Activated CD4-positive, alpha-beta T cell treated with anti-CD3 and anti-CD28 coated beads for 48 hours (primary cell): Measurements from ENCODE around the gene PSMB8.
A peak's percentile ranks its signal among the peaks of the same experiment; 100 is the strongest.
"Not testable (repeated sequence)": the region's sequence is repeated elsewhere in the genome, so short reads cannot be mapped to it uniquely, and the experiment has no call there.

ENCODE experiments used
- DNase-seq: peaks from one replicate; pipeline ENCODE4 v3.0.0-alpha.2; 2020

The PSMB8 gene

DNA sequence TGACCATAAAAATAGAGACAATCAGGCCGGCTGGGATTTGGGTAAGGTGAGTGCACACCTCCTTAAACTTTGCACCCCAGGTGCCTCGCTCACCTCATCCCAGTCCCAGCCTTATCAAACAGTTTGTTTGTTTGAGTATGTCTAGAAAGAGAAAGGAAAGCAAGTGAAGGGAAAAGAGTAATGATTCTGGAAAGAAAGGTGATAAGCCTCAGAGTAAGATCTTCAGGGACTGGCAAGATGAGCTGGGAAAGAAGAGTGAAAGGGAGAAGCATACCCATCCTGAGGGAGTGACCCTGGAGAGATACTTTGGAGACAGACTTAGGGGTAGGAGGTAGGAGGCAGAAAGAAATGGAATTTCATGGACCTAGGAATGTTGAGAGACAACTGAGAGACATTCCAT lies 7.0 kb downstream of the PSMB8 start:
- no peak for DNase-seq

DNA sequence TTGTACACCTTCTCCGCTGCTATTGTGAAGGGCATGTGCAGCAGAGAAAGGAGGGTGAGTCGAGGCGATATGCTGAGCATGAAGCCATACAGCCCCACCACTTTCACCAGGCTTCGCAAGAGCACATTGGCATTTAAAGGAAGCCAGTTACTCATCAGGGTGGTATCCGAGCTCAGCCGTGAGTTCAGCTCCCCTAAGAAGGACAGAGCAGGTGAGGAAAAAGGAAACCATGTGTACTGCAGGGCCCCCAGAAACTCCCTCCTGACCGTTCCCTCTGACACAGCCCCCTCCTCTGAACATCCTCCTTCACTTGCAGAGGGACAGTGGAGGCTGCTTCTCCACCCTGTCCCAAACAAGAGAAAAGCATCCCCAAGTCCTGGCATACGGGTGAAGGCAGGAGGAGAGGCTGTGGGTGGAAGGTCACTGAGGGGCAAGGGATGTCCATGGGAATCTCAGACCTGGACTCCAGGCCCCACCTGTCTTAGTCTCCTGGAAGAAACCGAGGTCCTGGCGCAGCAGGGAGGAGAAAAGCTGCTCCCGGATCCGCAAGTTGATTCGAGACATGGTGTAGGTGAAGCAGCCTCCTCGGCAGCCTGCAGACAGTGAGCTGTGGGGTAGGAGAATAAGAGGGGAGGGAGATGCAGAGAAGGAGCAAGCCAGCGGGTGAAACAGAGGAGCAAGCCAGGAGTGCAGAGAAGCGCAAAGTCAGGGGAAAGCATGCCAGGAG lies 8.5 kb downstream of the PSMB8 start:
- no peak for DNase-seq

DNA sequence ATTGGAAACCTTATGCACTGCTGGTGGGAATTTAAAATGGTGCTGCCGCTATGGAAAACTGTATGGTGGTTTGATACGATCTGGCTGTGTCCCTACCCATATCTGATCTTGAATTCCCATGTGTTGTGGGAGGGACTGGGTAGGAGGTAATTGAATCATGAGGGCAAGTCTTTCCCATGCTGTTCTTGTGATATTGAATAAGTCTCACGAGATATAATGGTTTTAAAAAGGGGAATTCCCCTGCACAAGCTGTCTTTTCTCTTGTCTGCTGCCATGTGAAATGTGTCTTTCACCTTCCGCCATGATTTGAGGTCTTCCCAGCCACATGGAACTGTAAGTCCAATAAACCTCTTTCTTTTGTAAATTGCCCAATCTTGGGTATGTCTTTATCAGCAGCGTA lies 10.2 kb downstream of the PSMB8 start:
- no peak for DNase-seq

DNA sequence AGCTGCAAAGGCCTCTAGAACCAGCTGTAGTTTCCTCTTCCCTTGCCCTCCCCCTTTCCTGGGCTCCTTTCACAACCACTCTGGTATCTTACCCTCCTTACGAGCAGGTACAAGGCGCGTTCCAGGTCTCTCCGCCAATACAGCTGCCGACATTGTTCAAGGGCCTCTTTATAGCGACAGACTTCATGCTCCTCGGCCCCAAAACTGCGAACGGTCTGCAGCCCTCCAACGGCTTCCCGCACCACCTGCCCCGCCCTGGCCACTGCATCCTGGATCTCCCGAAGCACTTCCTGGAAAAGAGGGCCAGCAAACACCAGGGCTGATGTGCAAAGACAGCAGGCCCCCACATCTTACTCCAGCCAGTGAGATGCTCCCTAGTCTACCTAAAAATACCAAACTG lies 11.3 kb downstream of the PSMB8 start:
- DNase-seq = no peak

DNA sequence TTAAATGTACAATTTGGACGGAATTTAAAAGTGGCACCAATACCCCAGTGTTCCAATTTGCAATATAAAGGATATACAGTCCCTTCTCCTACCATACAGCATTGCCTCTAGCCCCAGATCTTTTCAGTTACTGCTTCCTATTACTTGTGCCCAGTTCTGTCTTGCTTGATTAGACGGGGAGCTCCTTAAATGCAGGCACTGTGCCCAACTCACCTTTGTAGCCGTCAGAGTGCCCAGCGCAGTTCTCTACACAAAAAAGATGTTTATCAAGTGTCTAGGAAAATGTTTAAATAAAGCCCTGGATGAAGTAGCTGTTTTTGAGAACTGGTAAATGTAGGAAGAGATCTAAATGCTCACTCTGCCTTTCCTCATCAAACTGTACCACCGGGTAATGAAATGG lies 12.9 kb downstream of the PSMB8 start:
- DNase-seq = no peak

DNA sequence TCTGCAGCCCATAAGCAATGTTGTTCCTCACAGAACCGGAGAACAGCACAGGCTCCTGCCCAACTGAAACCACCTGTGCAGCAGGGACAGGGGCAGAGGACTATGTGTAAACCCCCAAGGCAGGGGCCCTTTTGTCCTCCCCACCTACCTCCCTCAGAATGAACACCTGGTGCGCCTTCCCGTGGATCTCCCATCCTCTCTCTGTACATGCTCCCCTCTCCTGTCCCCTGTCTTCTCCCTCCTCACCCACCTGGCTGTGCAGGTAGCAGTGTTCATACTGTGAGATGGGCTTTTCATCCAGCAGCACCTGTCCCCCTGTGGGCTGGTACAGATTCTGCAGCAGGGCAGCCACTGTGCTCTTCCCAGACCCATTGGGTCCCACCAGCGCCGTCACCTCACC lies 13.8 kb downstream of the PSMB8 start:
- DNase-seq = no peak

DNA sequence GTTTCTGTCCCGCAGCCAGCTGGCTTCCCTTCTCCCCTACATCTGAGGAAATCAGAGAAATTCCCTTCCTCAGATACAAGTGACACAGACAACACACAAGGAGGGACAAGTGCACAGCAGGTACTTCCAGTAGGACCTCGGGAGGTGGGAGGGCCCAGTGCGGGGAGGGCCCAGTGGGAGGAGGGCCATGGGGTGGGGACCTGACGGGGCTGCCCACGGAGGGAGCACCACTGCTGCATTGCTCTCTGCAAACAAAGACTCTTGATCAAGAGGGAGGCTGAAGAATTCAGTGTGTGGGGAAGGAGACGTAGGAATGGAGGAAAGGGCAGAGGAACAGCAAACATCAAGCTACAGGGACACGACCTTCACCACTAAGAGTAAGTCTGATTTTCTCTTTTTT lies 14.4 kb downstream of the PSMB8 start:
- DNase-seq = no peak

DNA sequence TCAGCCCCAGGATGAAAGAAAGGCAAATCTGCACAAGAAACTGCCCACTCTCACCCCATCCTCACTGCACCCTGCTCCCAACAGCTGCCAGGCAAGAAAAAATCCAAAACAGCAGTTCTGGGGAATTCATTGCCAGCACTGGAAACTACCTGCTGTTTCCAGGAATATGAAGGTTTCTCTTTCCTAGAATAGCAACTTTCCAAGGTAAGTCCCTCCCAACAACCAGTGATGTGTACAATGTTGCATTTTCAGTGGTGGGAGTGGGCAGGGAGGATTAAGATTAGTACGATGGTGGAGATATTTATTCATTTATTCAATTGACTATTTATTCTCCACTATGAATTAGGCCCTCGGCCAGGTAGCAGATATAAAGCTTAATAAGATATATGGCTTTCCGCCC lies 16.8 kb downstream of the PSMB8 start:
- DNase-seq = no peak

DNA sequence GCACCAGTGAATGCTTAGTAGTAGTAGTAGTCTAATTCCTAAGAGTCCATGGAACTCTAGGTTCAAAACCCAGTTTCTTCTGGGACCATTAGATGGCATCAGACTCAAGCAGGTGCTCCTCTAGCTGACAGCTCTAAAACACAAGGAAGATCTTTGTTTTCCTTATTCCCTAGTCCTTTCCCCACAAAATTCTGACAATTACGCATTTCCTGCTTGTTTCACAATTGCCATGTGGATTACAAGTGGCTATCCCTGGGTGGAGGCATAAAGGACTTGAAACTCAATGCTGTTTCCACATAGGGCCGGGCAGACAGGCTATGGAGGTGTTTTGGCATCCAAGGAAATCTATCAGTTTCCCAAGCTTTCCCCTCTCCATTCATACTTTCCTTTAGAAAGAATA lies 17.9 kb downstream of the PSMB8 start:
- DNase-seq = no peak

DNA sequence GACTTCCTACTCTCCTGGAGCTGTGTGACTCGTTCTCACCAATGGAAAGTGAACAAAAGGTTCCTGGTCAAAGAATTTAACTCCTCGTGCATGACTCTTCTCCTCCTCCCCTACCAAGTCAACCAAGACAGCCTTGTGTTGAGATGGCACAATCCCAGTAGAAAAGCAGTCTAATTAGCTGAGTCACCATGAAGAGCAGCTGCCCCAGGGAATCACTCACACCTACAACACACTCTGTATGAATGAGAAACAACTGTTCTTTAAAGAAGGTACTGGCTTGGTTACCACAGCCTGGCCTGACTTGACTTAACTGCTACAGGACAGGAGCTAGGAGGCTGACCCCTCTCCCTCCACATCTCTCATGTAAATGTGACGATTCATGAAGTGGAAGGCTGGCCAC lies 24.1 kb downstream of the PSMB8 start:
- no peak for DNase-seq

DNA sequence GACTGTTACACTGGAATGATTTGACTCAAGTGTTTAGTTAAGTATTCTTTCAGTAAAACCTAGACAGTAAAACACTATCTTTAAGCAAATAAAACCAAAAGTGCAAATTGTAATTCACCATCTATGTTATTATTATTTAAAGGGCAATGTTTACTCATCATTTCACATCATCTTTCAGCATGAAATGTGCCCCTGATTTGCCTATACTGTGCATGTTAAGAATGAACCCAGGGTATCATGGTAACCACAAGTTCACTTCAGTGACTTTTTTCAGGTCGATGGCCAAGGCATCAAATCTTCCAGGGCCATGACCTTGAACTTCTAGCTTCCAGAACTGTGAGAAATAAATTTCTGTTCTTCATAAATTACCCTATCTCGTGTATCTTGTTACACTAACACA lies 25.0 kb downstream of the PSMB8 start:
- DNase-seq = no peak

DNA sequence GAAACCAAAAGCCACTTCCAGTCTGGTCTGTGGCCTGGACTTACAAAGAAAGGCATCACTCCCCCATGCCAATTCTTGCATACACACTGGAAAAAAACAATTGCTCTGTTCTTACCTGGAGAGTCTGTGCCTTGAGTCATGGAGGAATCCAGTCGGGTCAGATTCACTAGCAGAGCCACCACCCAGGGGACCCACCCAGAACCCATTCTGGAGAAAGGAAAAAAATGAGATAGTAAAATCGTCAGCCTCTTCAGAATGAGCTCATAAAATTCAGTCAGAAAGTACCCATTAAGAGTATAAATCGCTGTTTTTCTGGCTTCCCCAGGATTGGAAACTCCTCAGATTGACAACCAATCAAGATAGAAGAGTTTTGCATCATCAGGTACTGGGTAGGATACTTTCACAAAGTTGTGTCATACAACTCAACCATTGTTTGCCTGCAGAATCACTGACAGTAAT lies 27.1 kb downstream of the PSMB8 start, which contains the start of gene HLA-DOB:
Gene HLA-DOB, minus strand, starts transcription at position 257 of the 459 bp plus-strand sequence. Its CDS starts 51 bp downstream, at position 206.
- no peak for DNase-seq

DNA sequence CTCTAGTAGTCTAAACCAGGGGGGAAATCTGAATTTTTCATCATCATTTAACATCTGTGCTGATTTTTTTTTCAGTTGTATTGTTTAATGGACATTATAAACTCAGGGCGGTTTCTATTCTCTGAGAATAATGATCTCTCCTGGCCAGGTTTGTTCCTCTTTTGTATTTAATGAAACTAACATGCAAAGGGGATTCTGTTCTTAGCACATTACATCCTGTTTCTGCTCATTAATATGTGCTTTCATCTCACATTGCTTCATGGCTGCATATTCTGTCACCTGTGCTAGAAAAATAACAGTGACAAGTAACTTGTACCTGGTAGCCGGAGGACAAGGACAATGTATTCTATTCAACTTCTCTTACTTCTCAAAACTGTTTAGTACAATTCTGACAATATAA lies 27.9 kb downstream of the PSMB8 start:
- DNase-seq = no peak

DNA sequence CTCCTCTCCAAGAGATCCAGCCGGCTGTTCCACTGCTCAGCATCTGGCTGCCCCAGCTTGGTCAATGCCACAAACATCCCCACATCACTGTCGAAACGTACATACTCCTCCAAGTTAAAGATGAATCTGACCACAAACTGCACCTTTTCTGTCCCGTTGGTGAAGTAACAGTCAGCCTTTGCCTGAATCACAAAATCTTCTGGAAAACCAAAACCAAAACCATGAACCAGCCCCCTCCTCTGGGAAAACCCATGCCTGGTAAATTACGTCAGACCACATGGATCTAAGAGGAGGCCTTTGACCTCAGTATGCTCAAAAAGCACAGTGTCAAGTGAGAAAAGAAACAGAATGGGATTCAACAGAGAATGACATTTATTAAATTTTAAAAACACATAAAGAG lies 28.7 kb downstream of the PSMB8 start:
- no peak for DNase-seq

DNA sequence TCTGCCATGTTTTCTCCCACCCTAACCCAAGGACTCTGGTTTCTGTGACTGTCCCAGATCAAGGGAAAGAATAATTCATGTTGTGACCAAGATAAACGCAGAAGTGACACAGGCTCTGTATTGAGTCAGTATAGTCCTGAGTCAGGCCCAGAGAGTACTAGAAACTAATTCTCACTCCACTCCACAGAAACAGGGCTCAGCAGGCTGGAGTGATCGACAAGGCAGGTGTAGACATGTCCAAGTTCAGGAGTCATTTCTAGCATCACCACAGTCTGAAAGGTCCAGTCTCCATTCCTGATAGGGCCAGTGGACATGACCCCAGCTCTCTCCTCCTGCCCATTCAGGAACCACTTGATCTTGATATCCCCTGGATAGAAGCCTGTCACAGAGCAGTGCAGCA lies 29.7 kb downstream of the PSMB8 start:
- DNase-seq = no peak

DNA sequence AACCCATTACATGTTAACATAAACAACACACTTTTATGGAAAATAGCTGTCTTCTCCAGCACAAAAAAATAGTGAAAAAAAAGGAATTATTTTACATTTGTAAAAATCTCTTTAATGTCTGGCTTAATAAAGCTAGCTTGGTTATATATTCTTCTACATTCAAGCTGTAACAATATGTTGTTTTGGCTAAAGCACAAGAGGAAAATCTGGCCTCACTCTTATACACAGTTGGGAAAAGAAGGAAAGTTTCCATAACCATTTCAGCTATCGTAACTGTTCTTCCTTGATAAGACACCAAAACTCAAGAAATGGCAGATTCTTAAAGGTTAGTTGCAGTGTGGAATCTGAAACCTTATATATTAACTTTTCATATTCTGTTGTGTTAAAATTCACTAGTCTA lies 34.7 kb downstream of the PSMB8 start:
- no peak for DNase-seq

DNA sequence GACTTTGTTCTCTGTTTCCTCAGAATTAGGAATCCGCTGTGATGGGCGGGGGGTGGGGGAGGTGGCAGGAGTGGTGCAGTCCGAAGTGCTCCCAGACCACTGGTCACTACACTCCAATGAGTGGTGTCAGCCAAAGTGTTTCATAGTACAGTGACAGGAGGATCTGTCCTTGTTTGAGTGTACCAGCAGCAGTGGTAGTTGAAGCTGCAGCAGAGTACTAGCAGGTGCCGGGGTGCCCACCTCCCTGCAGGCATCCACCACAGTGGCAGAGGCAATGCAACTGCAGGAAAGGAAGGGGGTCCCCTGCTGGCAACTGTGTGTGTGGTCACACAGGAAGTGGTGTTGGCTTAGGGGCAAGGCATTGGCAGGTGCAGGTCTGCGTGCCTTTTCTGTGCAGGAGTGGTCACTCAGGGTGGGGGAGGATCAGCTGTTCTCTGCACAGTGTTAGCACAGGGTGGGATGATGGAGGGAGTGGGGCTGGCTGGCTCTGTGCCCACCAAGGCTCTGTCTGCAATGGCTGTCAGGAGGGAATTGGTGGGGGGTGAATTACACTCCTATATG lies 36.7 kb downstream of the PSMB8 start:
- DNase-seq = no peak

DNA sequence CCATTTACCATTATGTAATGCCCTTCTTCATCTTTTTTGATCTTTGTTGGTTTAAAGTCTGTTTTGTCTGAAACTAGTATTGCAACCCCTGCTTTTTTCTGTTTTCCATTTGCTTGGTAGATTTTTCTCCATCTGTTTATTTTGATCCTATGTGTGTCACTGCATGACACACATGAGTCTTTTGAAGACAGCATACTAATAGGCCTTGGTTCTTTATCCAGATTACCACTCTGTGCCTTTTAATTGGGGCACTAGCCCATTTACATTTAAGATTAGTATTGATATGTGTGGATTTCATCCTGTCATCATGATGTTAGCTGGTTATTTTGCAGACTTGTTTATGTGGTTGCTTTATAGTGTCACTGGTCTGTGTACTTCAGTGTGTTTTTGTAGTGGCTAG lies 38.4 kb downstream of the PSMB8 start:
- DNase-seq = not testable (repeated sequence)

DNA sequence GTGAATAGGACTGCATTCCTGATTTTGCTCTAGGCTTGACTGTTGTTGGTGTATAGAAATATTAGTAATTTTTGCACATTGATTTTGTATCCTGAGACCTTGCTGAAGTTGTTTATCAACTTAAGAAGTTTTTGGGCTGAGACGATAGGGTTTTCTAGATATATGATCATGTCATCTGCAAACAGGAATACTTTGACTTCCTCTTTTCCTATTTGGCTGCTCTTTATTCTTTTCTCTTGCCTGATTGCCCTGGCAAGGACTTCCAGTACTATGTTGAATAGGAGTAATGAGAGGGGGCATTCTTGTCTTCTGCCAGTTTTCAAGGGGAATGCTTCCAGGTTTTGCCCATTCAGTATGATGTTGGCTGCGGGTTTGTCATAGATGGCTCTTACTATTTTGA lies 40.4 kb downstream of the PSMB8 start:
- DNase-seq = no peak

DNA sequence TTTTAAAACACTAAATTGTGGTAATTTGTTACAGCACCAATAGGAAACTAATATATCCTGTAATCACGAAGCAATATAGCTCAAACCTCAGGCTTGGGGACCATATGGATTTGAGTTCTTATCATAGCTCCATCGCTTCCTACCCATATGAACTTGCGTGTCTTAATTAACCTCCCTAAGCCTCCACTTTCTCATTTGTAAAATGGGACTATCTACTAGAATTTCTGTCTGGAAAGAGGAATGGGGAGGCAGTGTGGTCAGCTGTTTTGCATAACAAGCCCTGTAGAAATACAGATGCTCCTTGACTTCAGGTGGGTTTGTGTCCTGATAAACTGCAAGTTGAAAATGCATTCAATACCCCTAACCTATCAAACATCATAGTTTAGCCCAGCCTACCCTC lies 44.1 kb downstream of the PSMB8 start:
- DNase-seq = no peak

DNA sequence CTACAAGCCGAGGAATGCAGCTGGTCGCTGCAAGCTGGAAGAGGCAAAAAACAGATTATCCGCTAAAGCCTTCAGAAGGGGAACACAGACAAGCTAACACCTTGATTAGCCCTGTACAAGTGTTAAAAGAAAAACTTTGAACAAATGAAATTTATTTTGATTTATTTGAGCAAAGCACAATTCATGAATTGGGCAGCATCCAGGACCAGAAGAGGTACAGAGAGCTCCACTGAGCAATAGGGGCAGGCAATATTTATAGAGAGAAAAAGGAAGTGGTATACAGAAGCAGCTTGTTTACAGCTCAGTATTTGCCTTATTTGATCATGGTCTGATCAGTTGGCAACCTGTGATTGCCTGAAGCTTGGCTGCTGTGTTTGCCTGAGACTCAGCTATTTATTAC lies 44.7 kb downstream of the PSMB8 start:
- DNase-seq = no peak

DNA sequence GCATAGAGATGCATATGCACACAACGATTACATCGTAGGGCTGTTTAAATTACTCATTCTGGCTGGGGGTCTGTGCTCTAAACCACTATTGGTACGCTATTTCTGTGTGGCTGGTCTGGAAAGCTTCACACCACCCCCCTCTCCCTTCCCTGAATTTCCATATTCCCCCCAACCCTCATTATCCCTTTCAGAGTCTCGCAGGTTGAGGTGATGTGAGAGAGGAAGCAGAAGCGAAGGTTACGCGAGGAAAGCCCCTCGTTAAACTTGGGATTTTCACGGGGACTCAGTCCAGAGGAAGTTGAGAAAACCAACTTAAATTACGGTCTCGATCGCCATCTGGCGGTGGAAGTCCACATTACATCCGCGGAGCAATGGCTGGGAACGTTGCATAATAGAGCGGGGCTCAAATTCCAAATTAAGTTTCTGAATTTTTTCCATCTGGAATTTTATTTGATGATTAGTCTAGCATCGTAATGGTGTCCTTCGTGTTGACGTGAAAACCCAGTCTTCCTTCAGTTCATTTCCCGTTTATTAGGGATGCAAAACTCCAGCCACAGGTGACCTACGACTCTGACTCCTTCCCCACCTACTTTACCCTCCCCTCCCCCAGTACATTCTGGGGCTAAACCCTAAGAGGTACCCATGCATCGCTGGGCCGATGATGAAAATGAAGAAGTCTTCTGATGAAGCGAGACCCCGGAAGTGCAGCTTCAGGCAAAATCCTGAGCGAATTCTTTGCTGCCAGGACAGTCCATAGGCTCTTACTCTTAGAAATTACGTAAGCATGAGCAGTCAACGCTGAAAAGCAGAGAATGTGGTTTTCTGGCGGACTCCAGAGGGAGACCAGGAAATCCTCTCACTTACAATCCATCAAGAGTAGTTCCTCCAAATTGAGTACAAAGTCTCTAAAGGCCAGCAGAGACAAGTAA lies 46.7 kb downstream of the PSMB8 start:
- DNase-seq = peak; percentile 85

DNA sequence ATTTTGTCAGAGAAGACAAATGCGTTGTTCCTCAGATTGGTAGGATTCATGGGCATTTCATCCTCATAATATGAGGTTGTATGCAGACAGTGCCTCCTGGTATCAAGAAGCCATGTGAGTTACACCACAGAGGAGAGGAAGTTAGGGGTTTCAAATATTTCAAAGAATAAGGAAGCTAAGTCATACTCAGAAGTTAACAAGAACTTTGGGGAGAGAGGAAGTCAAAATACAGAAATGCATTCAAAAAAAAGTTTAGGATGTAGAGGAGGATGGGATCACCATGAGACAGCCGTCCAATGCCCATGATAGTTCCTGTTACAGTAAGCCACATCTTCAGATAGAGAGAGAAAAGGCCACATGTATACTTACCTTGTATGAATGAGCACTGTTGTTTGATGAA lies 49.3 kb downstream of the PSMB8 start:
- no peak for DNase-seq

DNA sequence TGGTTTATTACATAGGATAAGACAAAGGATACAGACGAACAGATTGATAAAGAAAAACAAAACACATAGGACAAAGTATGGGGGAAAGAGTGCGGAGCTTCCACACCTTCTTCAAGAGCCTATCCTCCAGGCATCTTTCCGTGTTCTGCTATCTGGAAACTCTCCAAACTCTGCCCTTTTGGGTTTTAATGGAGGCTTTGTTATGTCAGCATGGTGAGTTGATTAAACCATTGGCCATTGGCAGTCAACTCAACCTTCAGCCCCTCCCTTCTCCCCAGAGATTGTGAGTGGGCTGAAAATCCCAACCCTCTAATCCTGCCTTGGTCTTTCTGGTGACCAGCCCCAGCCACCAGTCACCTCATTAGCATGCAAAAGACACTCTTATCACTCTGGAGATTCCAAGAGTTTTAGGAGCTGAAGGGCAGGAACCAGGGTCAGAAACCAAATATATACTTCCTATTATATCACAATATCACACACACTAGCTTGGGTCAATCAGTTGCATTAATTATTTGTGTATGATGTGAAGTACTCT lies 50.9 kb downstream of the PSMB8 start:
- no peak for DNase-seq
